GM12875 (cell line): ENCODE measurements around the gene ST3GAL5.

Experiments
- H3K4me3 ChIP-seq: one replicate; pipeline ENCODE4 v1.5.1; 2011; ENCODE audit warnings: low read depth, low read length, control low read depth
- CTCF ChIP-seq: IDR thresholded peaks from 2 replicates; pipeline ENCODE4 v1.5.1; 2011; ENCODE audit warnings: low read depth, mild to moderate bottlenecking, control low read depth, inconsistent platforms, low read length, moderate library complexity, borderline replicate concordance; ENCODE audit not compliant: insufficient read depth

ST3GAL5 gene

GRCh38 chr2:85908506-85908905, 19.7 kb upstream of the ST3GAL5 start:
- TF ChIP-seq CTCF, result no peak
- no peak overlapping the region for H3K4me3 ChIP-seq

GRCh38 chr2:85907671-85908157, 18.9 kb upstream of the ST3GAL5 start:
- H3K4me3 ChIP-seq, result no peak overlapping the region
- no peak for TF ChIP-seq CTCF

- no peak for TF ChIP-seq CTCF
- H3K4me3 ChIP-seq, result no peak overlapping the region
Measured at GRCh38 chr2:85906748-85907147, 18.0 kb upstream of the ST3GAL5 start.

GRCh38 chr2:85905891-85906290, 17.1 kb upstream of the ST3GAL5 start:
- TF ChIP-seq CTCF, result no peak
- no peak overlapping the region for H3K4me3 ChIP-seq

GRCh38 chr2:85905187-85905666, 16.4 kb upstream of the ST3GAL5 start:
- TF ChIP-seq CTCF, result no peak
- no peak overlapping the region for H3K4me3 ChIP-seq

DNA sequence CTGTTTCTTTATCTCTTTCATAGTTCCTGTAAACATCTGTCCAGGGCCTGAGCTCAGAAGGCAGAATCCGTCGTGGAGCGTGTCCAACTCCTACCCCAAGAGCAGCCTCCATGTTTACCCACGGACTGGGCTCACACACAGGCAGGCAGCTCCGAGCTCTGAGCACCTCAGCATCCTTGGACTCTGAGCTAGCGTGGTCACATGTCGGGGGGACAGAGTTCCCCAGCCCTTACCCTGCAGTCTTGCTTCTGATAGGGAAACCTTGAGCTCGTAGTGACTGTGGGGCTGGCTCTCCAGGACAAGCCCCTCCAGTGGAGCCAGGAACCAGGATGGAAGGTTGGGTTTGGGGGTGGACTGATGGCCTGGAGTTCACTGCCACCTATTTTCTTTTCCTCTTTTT, 15.1 kb upstream of the ST3GAL5 start:
- H3K4me3 ChIP-seq, result no peak overlapping the region
- no peak for TF ChIP-seq CTCF

DNA sequence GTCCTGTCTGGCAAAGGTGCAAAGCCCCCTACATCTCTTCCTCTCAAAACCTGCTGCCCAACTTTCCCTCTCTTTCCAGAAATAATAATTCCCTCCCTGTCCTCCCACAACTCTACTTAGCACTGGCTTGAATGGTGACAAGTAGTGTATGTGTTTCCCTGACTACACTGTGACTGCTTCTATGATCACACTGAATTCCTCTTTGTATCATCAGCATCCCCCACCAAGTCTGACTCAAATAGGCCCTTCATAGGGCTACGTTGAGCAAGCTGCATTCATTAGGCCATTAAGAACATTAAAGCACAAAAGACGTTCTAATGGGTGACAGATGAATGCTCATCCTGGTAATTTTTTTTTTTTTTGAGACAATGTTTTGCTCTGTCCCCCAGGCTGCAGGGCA, 13.7 kb upstream of the ST3GAL5 start:
- H3K4me3 ChIP-seq, result no peak overlapping the region
- TF ChIP-seq CTCF, result no peak
